EL (cell line): ENCODE data around the gene PTPRM.
A peak's percentile ranks its signal among the peaks of the same experiment; 100 is the strongest.

Source experiments
- DNase-seq: peaks from one replicate; pipeline ENCODE4 v3.0.0-alpha.2; 2016

The PTPRM gene

GRCh38 chr18:8301427-8302172, 734.5 kb downstream of the PTPRM start:
- peak; percentile 22 for DNase-seq

DNA sequence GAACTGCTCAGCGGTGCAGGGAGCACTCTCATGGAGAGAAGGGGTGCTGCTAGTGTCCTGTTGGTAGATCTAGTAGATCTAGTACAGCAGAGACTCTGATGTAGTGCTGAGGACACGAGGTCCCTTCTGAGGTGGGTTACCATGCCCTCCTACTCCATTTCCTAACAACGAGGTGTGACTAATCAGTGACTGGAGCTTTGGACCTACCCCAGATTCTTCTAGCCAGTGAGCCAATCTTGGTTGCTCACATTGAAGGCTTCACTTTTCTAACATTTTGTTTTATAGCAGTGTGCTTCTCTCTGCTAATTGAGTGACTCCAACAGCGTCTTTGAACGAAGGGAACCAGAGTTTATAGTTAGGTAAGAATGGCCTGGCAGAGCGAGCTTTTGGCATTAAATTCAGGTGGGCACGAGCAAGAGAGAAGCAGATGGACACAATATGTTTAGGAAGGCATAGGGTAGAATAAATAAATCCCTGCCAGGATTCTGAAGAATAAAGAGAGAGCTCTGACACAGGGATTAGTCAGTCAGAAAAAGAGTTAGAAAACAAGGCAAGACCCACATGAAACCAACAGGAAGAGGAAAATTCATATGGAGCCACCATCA, 736.1 kb downstream of the PTPRM start:
- no peak for DNase-seq

DNA sequence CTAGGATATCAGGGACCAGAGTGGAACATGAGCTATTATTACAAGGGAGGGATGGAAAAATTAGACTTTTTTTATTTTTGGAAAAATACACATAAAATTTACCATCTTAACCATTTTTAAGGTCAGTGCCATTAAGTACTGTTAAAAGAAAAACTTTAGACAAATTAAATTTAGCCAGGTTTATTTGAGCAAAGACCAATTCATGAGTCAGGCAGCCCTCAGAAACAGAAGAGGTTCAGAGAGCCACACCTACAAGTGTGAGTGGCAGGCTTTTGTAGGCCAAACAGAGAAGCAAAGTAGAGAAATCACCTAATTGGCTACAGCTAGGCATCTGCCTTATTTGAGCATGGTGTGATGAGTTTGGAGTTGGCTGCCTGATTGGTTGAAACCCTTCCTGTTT, 740.8 kb downstream of the PTPRM start:
- DNase-seq, result no peak

GRCh38 chr18:8313043-8313442, 745.9 kb downstream of the PTPRM start:
- DNase-seq, result no peak

- DNase-seq, result no peak
Measured at GRCh38 chr18:8314124-8314523, 747.0 kb downstream of the PTPRM start.

GRCh38 chr18:8319798-8320489, 752.8 kb downstream of the PTPRM start:
- peak; percentile 71 for DNase-seq

GRCh38 chr18:8322486-8322885, 755.4 kb downstream of the PTPRM start:
- DNase-seq, result no peak

GRCh38 chr18:8324343-8325065, 757.4 kb downstream of the PTPRM start:
- DNase-seq, result no peak

DNA sequence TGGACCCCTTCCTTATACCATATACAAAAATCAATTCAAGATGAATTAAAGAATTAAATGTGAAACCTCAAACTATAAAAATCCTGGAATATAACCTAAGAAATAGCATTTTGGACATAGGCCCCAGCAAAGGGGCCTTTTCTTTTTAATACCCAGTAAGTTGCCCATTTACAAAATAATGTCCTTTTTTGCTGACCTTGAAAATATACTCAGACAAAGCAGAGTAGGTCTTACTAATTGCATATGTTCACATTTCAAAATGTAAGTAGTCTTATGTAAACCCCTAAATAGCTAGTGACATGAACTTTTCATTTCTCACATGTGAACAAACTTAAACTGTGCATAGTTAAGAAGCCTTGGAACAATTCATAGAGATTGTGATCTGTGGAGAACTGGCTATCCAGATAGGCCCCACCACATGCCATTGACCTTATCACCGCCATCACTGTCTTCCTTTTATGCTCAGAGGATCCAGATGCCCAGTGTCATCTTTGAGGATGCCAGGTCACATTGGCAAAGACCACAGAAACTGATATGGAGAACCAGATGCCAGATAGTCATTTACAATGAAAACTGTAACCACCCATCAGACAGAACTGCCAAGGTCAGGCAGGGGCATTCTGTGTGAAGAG, 759.8 kb downstream of the PTPRM start:
- DNase-seq, result no peak

- no peak for DNase-seq
Measured at GRCh38 chr18:8328126-8328525, 761.0 kb downstream of the PTPRM start.

DNA sequence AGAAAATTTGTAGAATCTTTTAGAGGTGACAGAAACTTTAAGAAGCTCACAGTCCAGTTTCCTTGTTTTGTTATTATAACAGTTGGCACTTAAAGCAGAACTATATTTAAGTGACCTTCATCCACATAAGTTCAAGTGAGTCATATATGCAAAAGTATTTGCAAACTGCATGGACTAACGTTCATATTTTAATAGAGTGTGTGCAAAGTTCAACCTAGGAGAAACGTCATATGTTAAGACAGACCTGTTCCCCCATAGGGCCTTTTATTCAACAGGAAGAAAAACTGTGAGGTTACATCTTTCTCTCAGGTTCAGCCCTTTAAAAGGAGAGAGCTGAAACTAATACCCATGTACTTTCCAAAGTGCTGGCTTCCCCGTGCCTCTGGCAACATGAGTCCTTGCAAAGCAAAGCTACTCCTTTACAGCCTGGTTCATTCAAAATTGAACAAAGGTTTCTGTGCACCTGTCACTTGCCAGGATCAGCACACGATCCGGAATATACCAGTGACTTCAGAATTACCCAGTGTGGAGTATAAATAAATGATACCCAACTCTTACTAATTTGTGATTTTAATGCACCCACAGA, 762.2 kb downstream of the PTPRM start:
- peak; percentile 64 for DNase-seq

- DNase-seq, result no peak
Measured at GRCh38 chr18:8330575-8330974, 763.5 kb downstream of the PTPRM start.

- DNase-seq, result no peak
Measured at GRCh38 chr18:8332286-8332685, 765.2 kb downstream of the PTPRM start.

GRCh38 chr18:8333961-8334360, 766.8 kb downstream of the PTPRM start:
- DNase-seq, result no peak

GRCh38 chr18:8337211-8337610, 770.1 kb downstream of the PTPRM start:
- no peak for DNase-seq

- DNase-seq, result no peak
Measured at GRCh38 chr18:8339210-8339609, 772.1 kb downstream of the PTPRM start.

- DNase-seq, result no peak
Measured at GRCh38 chr18:8339952-8340351, 772.8 kb downstream of the PTPRM start.

DNA sequence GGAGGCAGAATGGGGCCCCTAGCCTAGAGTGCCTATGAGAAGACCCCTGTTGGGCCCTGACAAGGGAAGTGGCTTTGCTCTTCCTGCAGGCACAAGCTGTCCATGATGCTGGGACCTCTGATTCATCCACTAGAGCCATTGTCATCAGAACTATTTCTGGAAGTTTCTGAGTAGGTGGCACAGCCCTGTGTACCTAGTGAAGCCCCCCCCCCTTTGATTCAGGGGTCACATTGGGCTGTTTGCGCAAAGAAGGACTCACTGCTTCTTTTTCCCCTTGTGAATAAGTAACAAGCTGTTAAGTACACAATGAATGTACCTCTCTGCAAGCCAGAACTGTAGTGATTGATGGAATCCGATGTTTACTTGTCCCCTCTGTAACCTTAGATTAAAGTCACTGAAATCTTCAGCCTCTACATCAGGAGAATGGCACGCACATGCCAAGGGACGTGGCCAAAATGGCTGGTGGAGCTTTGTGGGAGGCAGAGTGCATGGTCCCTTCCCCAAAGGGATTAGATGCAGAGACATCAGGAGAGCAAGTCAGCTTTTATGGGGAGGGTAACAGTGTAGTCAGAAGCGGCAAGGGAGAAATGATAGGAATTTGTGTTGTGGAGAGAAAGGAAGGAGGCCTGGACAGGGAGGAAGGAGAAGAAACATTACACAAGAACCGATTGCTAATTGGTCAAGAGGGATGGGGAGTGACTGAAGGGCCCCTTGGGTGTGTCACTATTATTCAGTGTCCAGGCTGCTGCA, 774.5 kb downstream of the PTPRM start:
- peak; percentile 57 for DNase-seq

DNA sequence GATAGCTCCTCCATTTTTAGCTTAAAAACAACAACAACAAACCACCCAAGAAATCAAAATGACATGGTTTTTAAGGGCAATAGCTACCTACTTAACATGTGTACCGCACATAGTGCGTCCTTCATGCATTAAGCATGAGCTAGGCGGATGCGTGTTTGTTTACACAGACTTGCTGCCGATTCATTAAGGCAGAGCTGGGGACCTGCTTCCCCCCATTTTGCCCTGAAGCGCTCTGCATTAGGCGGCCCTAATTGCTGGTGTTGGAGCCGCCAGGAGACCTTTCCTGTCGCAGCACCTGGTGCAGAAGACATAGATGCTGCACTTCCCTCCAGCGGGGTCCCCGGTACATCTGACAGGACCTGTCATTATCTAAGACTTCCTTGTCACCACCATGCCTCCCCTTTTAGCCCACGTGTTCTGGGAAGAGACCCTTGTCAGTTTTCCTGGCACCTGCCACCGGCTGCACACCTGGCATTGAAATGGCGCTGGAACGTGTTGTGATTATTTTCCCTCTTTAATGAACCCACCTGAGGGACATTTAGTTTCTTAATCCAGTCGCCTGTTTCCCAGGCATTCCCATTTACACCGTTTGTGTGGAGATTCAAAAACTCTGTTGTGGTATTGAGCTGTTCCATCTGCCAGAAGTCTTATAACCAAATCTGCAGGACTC, 781.1 kb downstream of the PTPRM start:
- no peak for DNase-seq

DNA sequence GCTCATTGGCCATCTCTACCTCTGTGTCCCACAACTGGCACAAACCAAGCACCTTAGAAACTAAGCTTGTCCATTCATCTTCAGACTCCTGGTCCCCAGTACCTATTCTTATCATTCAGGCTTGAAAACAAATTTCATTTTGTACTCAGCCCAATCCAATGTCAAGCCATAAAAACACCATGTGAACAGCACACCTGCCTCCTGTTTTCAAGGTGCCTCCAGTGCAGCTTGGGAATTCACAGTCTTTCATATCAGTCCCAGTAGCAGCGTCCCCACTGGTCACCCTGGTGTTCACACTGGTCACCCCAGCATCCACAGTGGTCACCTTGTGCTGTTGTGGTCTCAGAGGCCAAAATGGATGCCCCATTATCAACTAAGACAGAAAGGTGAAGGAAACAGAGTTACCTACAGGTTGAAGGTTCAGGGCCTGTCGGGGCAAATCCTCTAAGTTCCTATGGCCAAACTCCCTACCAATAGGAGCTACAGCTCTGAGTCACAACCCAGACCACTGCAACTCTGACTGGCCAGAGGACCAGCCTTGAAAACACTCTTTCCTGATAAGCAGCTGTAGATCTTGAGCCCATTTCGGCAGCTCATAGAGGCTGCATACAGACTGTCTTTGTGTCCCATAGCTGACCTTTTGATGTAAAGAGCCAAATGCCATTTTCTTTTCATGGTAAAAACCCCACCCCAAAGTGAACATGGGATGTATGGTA, 782.6 kb downstream of the PTPRM start:
- DNase-seq, result no peak

DNA sequence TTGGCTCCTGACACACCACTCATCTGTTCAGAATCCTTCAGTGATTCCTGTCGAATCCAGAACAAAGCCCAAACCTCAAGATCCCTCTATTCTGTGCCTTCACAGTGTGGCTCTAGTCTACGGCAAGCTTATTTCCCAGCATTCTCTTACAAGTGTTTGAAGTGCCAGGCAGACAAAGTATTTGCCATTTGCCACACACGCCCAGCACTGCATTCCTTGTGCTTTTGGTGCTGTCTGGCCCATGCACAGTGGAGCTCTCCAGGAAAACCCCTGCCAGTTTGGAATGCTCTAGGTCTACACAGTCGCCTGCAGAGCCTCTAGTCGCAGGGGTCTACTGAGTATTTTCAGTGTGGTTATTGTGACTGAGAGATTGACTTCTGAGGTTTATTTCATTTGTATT, 783.5 kb downstream of the PTPRM start:
- no peak for DNase-seq
